HEK293 (cell line): ENCODE measurements around the gene NRN1L.

Experiments
- CTCF ChIA-PET: fragments of 350-600 bp; formaldehyde crosslinking; extraction: SDS; loops from one replicate; lab custom pipeline; 2021; ENCODE audit warnings: antibody characterized with exemption; lab: Yijun Ruan, JAX
- POLR2A ChIA-PET: fragments of 300-600 bp; formaldehyde crosslinking; extraction: SDS; loops from one replicate; lab custom pipeline; 2020; ENCODE audit warnings: antibody characterized with exemption, inconsistent platforms; lab: Yijun Ruan, JAX
- H3K27ac ChIP-seq: fragments of 200-500 bp; sonication (Bioruptor generic); 2 replicates; pipeline ENCODE4 v1.5.1; 2014; ENCODE audit warnings: low read depth, low read length, control low read depth, inconsistent platforms; ENCODE audit errors: extremely low read depth
- H3K36me3 ChIP-seq, 2 experiments: fragments of 200-500 bp in 1 of 2; sonication (Bioruptor generic) in 1 of 2; 1 replicate in 1 of 2; 2 replicates in 1 of 2; pipeline ENCODE4 v1.5.1; 2014 to 2017; ENCODE audit warnings: inconsistent platforms in 2 of 2, low read length in 2 of 2; ENCODE audit not compliant: control insufficient read depth in 2 of 2, insufficient read depth in 1 of 2
- H3K4me1 ChIP-seq: fragments of 200-500 bp; sonication (Bioruptor generic); 2 replicates; pipeline ENCODE4 v1.5.1; 2014; ENCODE audit warnings: mild to moderate bottlenecking, low read length, inconsistent platforms; ENCODE audit not compliant: control insufficient read depth, insufficient read depth
- H3K4me3 ChIP-seq: 2 replicates; pipeline ENCODE4 v1.5.1; 2011; ENCODE audit warnings: low read depth, mild to moderate bottlenecking, control low read depth, low read length, moderate library complexity
- H3K9me3 ChIP-seq: fragments of 200-500 bp; sonication (Bioruptor generic); 2 replicates; pipeline ENCODE4 v1.5.1; 2014; ENCODE audit warnings: low read depth, low read length, inconsistent platforms; ENCODE audit not compliant: control insufficient read depth, insufficient read depth
- CTCF ChIP-seq: fragments of 450-650 bp; formaldehyde crosslinking; IDR thresholded peaks from 2 replicates; pipeline ENCODE4 v1.5.1; 2016; ENCODE audit warnings: missing biosample characterization, missing genetic modification characterization
- RBAK ChIP-seq: fragments of 450-650 bp; formaldehyde crosslinking; IDR thresholded peaks from 2 replicates; pipeline ENCODE4 v1.5.1; 2016; ENCODE audit warnings: missing biosample characterization, missing genetic modification characterization
- SCRT2 ChIP-seq: fragments of 450-650 bp; formaldehyde crosslinking; IDR thresholded peaks from 2 replicates; pipeline ENCODE4 v1.5.1; 2016; ENCODE audit warnings: missing biosample characterization, missing genetic modification characterization
- ZBTB6 ChIP-seq: fragments of 450-650 bp; formaldehyde crosslinking; IDR thresholded peaks from 2 replicates; pipeline ENCODE4 v1.5.1; 2017; ENCODE audit warnings: missing biosample characterization, missing genetic modification characterization
- ZIC2 ChIP-seq: fragments of 450-650 bp; formaldehyde crosslinking; IDR thresholded peaks from 2 replicates; pipeline ENCODE4 v1.5.1; 2016; ENCODE audit warnings: missing biosample characterization, missing genetic modification characterization
- ZNF18 ChIP-seq: fragments of 450-650 bp; formaldehyde crosslinking; IDR thresholded peaks from 2 replicates; pipeline ENCODE4 v1.5.1; 2016; ENCODE audit warnings: missing biosample characterization, missing genetic modification characterization
- ZNF335 ChIP-seq: fragments of 450-650 bp; formaldehyde crosslinking; conservative IDR thresholded peaks from 2 replicates; pipeline ENCODE4 v1.5.1; 2016; ENCODE audit warnings: missing biosample characterization, missing genetic modification characterization
- ZNF354C ChIP-seq: fragments of 450-650 bp; formaldehyde crosslinking; IDR thresholded peaks from 2 replicates; pipeline ENCODE4 v1.5.1; 2016; ENCODE audit warnings: missing biosample characterization, missing genetic modification characterization, low read depth, borderline replicate concordance
- ZNF433 ChIP-seq: fragments of 450-650 bp; formaldehyde crosslinking; IDR thresholded peaks from 2 replicates; pipeline ENCODE4 v1.5.1; 2016; ENCODE audit warnings: missing biosample characterization, missing genetic modification characterization, low read depth
- ZNF518A ChIP-seq: fragments of 450-650 bp; formaldehyde crosslinking; conservative IDR thresholded peaks from 2 replicates; pipeline ENCODE4 v1.5.1; 2016; ENCODE audit warnings: low read depth, missing biosample characterization, missing genetic modification characterization
- ZNF670 ChIP-seq: fragments of 450-650 bp; formaldehyde crosslinking; IDR thresholded peaks from 2 replicates; pipeline ENCODE4 v1.5.1; 2016; ENCODE audit warnings: missing biosample characterization, missing genetic modification characterization, low read depth
- ZNF837 ChIP-seq: fragments of 450-650 bp; formaldehyde crosslinking; IDR thresholded peaks from 2 replicates; pipeline ENCODE4 v1.5.1; 2016; ENCODE audit warnings: missing biosample characterization, missing genetic modification characterization
- TF ChIP-seq, protein P1 (sequence below): fragments of 450-650 bp; formaldehyde crosslinking; IDR thresholded peaks from 2 replicates; pipeline ENCODE4 v1.5.1; 2016; ENCODE audit warnings: missing biosample characterization, missing genetic modification characterization

Gene NRN1L

DNA sequence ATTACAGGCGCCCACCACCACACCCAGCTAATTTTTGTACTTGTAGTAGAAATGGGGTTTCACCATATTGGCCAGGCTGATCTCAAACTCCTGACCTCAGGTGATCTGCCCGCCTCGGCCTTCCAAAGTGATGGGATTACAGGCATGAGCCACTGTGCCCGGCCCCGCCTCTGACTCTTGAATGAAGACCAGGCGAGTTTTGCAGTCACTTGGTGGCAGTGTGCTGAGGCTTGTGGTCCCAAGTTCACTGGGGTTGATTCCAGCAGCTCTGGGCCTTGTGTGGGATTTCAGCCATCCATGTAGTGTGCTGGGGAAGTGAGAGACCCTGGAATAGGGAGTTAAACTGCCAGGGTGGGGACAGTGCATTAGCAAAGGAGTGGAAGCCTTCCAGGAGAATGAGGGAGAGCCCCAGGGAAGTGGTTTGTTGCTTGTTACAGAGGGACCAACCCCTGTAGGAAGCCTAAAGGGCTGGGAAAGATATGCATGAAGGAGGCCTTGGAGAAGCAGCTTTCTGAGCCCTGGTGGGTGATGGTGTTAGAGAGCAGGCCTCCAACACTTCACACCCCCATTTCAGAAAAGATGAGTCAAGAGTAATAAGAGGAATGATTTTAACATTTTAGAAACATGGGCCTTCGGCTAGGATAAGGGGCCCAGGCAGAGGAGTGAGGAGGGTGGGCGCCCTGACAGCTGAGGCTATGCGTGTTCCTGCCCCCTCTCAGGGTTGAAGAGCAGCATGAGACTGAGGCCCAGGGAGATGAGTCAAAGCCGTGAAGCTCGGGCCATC is 22.9 kb downstream of the NRN1L start:
- no peak overlapping the region for H3K4me3 ChIP-seq
- 0 out of 2 replicates have a peak, but pooled peaks have one; percentile 19 for TF ChIP-seq CTCF (tag by site-specific recombination)
- no peak for TF ChIP-seq ZNF18 (tag by site-specific recombination)
- TF ChIP-seq, all 188 proteins: peak for 1
- peaks cover 5 to 45% of the 10 kb centered on the region in 2 experiments; a peak in 2 of 3 replicates for H3K36me3 ChIP-seq
- no peak overlapping the region for H3K27ac ChIP-seq
- ChIA-PET CTCF (no interaction called here), POLR2A (interaction anchor here (1.3 kb wide), 1 partner anchor 21 kb away, joined by 3 read pairs; no protein-coding TSS in a partner anchor)
- no peaks in the 10 kb centered on the region for H3K4me1 ChIP-seq
- no peaks in the 10 kb centered on the region for H3K9me3 ChIP-seq

GRCh38 chr16:67909056-67909742 is 24.5 kb downstream of the NRN1L start:
- Histone ChIP-seq H3K4me3 (no peak overlapping the region), H3K36me3 (peaks cover 0 to 35% of the 10 kb centered on the region in 2 experiments; a peak in 2 of 3 replicates), H3K4me1 (no peaks in the 10 kb centered on the region), H3K27ac (no peak overlapping the region), H3K9me3 (no peaks in the 10 kb centered on the region)
- no peak for TF ChIP-seq RBAK (tag by site-specific recombination)
- no peak for TF ChIP-seq ZNF518A
- peak; percentile 50; the same call in 1 of the 2 replicates for TF ChIP-seq ZBTB6 (tag by site-specific recombination)
- TF ChIP-seq SCRT2 (tag by site-specific recombination): peak; percentile 51
- TF ChIP-seq ZNF670: no peak
- POLR2A ChIA-PET: no interaction called here
- CTCF ChIA-PET: interaction anchor here (0.8 to 0.9 kb wide), 2 partner anchors 9 to 93 kb away, joined by 3 to 5 read pairs; no protein-coding TSS in a partner anchor

DNA sequence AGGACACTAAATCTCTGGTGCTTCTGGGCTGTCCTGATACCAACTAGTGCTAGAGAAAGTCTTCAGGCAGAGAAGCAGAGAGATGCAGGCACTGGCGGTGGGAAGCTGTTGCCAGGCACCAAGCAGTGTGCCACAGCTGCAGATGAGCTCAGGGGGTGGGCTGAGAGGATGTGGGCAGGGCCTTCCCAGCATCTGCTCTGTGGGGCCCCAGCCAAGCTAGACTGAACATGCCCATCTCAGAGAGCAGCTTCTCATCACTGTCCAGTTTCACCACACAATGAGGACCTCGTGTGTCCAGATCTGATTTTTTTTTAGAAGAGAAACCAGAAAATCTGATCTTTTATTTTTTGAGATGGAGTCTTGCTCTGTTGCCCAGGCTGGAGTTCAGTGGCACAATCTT is 25.5 kb downstream of the NRN1L start:
- ChIA-PET POLR2A (no interaction called here), CTCF (interaction anchor here (0.6 kb wide), 1 partner anchor 19 kb away, joined by 3 read pairs; no protein-coding TSS in a partner anchor)
- peaks cover 0 to 41% of the 10 kb centered on the region in 2 experiments; a peak in 2 of 3 replicates for H3K36me3 ChIP-seq
- no peak overlapping the region for H3K27ac ChIP-seq
- no peaks in the 10 kb centered on the region for H3K4me1 ChIP-seq
- H3K4me3 ChIP-seq: no peak overlapping the region
- no peaks in the 10 kb centered on the region for H3K9me3 ChIP-seq
- TF ChIP-seq ZIC2 (tag by site-specific recombination) (peak; percentile 62), ZNF335 (tag by site-specific recombination) (0 out of 2 replicates have a peak, but pooled peaks have one; percentile 17), ZNF837 (tag by site-specific recombination) (no peak), ZNF433 (tag by site-specific recombination) (no peak), ZNF354C (tag by site-specific recombination) (no peak)
- TF ChIP-seq, protein P1, sequence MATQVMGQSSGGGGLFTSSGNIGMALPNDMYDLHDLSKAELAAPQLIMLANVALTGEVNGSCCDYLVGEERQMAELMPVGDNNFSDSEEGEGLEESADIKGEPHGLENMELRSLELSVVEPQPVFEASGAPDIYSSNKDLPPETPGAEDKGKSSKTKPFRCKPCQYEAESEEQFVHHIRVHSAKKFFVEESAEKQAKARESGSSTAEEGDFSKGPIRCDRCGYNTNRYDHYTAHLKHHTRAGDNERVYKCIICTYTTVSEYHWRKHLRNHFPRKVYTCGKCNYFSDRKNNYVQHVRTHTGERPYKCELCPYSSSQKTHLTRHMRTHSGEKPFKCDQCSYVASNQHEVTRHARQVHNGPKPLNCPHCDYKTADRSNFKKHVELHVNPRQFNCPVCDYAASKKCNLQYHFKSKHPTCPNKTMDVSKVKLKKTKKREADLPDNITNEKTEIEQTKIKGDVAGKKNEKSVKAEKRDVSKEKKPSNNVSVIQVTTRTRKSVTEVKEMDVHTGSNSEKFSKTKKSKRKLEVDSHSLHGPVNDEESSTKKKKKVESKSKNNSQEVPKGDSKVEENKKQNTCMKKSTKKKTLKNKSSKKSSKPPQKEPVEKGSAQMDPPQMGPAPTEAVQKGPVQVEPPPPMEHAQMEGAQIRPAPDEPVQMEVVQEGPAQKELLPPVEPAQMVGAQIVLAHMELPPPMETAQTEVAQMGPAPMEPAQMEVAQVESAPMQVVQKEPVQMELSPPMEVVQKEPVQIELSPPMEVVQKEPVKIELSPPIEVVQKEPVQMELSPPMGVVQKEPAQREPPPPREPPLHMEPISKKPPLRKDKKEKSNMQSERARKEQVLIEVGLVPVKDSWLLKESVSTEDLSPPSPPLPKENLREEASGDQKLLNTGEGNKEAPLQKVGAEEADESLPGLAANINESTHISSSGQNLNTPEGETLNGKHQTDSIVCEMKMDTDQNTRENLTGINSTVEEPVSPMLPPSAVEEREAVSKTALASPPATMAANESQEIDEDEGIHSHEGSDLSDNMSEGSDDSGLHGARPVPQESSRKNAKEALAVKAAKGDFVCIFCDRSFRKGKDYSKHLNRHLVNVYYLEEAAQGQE (tag by site-specific recombination): no peak
